ENCODE data around the gene PNPLA2.

The PNPLA2 gene

DNA sequence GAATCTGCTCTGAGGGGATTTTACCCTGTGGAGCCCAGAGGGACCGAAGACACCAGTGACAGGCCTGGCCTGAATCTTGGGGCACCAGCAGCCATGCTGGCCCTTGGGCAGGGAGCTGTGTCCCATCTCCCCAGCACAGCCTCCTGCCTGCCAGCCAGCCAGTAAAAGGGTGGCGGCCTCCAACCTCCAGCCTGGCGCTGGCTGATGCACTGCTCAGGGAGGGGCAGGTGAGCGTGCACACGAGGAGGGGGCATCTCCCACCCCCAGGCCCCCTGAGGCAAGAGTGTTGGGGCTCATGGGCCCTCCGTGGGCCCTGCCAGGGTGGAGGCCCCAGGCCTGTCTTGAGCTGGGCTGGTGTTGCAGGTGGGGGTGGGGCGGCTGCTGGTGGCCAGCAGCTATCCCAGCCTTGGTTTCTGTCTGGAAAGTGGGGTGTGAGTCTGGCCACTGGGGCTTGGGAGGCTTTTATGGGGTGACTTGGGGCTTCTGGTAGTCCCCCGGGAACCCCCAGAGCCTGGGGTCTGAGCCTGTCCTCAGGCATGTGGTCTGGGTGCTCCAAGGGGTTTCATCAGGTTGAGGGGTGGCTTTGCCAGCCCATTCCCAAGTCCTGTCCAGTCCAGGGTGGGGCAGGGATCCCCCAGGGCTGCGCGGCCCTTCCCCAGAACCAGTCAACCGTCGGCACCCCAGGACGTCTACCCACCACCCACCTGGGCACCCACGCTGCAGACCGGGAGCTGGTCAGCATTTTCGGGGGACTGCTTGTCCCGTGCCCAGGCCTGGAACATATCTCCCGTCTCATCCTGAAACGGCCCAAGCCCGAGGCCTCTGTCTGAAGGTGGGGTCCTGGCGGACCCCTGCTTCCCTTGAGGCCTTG is 41.8 kb downstream of the PNPLA2 start:
- DNase-seq (ENCODE audit: low read depth) = no peak

DNA sequence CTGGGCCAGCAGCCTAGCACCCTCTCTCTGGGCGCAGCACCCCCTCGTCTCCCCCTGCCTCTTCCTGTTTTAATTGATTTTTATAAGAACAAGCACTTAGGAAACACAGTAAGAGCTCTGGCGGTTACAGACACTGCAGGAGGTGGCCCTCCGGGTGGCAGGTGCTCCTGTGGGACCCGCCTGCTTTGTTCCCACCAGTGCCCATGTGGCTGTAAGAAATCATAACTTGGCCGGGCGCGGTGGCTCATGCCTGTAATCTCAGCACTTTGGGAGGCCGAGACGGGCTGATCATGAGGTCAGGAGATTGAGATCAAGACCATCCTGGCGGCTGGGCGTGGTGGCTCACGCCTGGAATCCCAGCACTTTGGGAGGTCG is 42.4 kb downstream of the PNPLA2 start:
- DNase-seq (ENCODE audit: low read depth) = no peak

DNA sequence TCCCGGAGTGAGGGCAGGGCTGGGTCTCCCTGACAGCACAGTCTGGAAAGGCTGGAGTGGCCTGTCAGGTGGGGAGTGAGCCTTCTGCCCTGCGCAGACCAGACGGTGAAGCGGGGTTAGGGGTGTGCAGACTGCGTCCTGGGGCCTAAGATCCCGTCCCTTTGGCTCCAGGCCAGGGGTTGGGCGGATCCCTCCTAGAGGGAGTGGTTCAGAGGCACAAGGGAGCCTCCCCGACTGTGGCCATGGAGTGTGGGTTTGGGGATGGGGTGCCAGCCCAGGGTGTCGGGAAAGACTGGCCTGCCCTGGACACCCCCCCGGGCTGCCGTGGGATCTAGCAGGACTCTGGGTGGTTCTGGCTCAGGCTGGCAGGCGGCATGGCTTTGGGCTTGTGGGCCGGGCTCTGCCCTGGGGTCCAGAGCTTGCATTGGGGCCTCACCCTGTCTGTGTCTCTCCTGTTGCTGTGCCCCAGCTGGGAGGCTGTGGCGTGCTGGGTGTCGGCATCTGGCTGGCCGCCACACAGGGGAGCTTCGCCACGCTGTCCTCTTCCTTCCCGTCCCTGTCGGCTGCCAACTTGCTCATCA is 43.5 kb downstream of the PNPLA2 start:
- DNase-seq (ENCODE audit: low read depth) = no peak

DNA sequence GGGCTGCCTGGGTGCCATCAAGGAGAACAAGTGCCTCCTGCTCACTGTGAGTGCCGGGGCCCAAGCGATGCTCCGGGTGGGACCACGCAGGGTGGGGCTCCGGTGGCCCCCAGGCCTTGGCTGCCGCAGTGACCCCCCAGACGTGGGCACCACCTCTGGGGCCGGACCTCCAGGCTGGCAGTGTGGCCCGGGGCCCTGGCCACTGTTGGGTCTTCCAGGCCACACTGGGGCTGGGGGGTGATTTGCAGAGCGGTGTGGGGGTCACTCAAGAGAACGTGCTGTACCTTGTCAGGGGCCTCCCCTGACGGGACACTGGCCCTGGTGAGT is 43.9 kb downstream of the PNPLA2 start:
- DNase-seq (ENCODE audit: low read depth) = no peak

DNA sequence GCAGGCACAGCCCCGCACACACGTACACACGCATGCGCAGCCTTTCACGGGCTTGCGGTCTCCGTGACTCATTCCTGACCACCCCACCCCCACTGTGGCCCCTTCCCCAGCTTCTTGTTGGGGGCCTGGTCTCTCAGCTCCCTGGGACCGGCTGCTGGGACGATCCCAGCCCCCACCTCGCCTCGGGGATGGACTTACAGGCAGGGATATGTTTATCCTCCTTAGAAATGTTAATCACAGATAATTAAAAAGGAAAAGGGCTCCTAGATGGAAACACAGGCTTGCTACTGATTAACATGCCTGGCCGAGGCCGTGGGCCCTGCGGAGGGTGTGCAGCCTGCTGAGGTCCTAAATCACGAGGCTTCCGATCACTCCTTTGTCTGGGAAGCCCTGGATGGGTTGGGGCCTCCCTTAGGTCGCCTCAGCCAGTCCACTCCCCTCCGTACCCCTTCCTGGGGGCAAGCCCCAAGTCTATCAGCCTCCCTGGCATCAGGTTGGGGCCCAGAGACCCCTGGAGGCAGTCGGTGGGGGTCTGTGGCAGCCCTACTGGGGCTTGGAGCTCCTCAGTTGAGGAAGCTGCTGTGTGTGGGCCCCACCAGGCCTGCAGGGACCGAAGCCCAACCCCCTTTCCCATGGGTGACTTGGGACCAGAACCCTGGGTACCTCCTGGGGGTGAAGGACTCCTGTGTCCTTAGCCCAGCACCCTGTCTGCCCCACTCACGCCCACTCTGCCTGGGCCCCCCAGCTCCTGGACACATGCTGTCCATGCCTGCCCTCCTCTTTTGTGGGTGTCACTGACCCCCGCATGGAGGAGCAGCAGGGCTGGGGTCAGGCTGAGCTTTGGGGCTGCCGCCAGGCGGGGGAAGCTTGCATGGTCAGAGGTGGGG is 44.6 kb downstream of the PNPLA2 start:
- DNase-seq (ENCODE audit: low read depth) = no peak

DNA sequence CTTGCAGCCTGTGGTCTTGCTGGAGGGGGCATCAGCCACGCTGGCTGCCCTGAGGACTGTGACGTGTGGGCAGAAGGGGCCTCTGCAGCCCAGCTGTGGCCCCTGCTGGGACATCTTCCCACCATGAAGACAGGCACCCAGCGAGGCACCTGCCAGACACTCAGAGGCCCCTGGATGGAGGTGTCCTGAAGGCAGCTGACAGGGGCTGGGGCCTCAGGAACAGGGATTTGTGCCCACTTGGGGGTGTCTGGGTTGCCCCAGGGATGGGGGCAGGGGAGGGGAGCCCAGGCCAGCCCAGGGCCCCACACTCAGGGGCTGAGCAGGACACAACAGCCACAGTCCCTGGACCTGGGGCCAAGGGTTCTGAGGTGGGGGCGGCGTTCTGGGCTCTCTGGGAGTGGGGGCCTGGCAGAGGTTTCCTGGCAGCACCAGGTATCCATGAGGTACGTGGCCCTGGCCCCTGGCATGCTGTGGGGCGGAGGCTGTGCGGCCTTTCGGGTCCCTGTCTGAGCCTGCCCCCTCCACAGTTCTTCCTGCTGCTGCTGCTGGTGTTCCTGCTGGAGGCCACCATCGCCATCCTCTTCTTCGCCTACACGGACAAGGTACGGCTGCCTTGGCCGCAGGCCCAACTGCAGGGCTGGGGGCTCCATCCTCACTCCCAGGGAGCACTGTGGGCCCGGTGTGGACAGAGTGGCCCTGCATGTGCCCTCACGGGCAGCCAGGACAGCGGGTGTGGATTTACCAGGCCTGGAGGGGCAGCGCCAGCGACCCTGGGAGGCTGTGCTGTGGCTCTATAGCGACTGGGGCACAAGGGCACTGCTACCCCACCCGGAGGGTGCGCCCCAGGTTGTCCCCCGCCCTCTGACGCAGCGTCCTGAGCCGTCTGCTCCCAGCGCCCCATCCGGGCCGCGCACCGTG is 45.5 kb downstream of the PNPLA2 start:
- DNase-seq (ENCODE audit: low read depth) = no peak

DNA sequence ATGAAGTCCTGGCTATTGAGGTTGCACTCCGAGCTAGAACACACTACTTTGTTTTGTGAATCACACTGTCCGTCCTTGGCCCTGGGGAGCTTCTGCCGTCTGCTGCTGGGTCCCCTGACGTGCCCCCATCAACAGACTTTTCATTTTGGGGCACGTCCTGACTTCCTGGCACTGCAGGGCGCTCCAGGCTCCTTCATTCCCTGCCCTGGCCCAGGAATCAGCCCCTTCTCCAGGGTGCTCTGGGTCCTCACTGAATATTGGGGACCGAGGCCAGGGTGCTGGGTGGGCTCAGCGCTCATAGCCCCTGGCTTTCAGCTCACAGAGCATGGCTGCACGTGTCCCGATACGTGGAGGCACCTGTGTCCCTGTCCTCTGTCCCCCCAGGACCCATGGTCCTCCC is 46.2 kb downstream of the PNPLA2 start:
- DNase-seq (ENCODE audit: low read depth) = no peak

DNA sequence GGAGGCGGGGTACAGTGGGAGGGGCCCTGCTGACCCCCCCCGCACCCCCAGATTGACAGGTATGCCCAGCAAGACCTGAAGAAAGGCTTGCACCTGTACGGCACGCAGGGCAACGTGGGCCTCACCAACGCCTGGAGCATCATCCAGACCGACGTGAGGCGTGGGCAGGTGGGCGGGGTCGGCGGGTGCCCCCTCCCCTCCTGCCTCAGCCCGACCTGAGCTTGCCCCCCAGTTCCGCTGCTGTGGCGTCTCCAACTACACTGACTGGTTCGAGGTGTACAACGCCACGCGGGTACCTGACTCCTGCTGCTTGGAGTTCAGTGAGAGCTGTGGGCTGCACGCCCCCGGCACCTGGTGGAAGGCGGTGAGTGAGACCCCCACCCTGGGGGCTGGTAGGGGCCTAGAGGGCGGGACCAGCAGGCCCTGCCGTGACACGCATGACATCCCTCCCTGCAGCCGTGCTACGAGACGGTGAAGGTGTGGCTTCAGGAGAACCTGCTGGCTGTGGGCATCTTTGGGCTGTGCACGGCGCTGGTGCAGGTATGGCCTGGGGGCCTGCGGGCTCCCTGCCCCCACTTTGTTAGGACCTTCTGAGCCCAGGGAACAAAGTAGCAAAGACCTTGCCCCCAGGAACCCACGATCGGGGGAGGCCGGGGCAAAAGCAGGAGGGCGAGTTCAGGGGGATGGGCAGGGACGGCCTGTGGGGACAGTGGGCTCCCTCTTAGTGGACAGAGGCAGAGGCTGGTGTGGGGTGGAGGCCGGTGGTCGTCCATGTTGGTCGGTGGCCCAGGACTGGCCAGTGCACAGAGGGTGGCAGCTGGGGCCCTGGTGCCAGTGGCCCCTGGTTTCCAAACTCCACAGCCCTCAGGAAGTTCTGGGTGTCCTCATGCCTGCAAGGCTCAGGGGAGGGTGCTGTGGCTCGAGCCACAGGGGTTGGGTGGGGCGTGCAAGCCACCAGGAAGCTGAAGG is 47.0 kb downstream of the PNPLA2 start:
- DNase-seq (ENCODE audit: low read depth) = no peak

DNA sequence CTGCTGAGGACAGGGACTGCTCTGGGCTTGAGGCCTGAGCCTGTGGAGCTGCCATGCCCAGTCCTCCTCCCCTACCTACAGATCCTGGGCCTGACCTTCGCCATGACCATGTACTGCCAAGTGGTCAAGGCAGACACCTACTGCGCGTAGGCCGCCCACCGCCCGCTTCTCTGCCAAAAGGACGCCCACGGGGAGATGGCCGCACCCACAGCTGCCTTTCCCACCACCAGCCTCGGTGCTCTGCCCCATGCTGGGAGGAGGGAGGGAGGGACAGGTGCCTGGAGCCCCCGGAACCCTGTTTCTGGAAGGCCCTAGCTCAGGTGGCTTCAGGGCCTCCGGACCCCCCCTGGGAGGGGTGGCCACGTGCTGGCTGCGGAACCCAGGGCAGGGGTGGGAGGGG is 47.8 kb downstream of the PNPLA2 start:
- no peak for DNase-seq (ENCODE audit: low read depth)

DNA sequence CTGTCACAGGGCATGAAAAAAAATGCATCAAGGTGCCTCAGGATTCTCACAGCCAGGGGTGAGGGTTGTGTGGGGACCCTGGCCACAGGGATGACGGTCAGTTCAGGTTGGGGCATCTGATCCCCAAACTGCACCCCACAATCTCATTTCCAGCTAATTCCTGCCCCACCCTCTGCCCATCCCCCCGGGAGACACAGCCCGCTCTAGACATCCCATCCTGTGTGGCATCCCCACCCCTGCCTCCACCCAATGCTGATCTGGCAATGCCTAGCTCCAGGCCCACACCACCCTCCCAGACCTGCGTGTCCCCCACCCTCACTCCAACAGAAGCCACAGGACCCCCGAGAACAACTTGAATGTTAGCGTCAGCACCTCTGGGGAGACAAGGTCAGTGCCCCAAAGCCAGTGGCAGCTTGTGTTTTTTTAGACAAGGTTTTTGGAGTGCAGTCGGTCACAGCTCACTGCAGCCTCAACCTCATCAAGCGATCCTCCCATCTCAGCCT is 49.2 kb downstream of the PNPLA2 start:
- no peak for DNase-seq (ENCODE audit: low read depth)

DNA sequence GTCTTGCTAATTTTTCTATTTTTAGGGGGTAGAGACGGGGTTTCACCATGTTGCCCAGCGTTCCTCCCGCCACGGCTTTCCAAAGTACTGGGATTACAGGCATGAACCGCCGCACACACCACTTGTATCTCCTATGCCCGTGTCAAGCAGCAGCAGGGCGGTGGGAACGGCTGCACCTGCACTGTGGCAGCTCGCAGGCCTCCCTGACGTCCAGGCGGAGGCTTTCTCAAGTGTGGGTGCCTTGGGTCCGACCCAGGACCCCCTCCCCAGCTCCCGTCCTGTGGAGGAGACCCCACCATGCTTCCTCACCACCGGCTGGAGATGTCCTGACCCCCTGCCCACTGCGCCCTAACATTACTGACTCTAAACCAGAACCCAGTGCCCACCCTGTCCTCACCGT is 49.7 kb downstream of the PNPLA2 start:
- no peak for DNase-seq (ENCODE audit: low read depth)

DNA sequence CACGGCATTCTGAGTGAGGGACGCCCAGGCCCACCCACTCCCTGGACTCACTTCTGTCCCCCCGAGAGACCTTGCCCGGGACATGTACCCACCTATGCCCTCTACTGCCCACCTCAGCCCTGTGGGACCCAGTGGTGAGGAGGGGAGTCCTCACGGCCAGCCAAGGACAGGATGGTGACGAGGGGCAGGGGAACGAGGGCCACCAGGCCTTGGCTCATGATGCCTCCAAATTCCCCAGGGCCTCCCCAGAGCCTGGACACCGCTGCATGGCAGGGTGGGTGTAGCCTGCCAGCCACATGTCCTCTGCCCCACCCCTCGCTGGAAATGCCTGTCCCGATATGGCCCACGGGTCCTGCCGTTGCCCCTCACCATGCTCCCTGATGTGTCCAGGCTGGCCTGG is 50.1 kb downstream of the PNPLA2 start:
- DNase-seq (ENCODE audit: low read depth) = no peak

DNA sequence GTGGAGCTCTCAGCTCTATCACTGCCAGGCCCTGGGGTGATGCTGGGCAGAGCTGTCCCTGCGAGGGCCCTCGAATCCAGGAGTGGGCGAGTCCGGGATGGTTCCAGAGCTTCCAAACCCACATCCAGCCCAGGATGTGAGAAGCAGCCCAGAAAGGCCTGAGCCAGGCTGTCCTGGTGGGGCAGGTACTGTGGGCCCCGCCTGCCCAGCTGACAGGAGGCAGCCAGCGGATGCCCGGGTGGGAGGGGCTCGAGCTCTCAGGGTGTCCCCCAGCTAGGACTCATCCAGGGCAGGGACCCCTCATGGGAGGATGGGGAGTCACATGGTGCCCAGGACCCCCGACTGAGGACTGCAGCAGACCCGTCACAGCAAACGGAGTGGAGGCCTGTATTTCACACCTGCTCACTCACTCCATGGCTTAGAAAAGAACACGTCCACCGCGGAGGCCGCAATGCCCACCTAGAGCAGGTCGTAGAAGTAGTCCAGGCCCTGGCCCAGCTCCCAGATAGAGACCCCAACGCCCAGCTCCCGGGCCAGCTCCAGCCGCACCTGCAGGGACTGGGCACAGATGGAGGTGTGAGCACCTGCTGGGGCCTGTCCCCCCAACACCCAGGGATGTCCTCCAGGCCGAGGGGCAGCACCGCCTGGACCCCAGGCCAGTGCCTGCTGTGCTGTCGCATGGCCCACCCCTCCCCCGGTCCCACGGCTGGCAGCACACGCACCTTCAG is 50.8 kb downstream of the PNPLA2 start:
- no peak for DNase-seq (ENCODE audit: low read depth)

DNA sequence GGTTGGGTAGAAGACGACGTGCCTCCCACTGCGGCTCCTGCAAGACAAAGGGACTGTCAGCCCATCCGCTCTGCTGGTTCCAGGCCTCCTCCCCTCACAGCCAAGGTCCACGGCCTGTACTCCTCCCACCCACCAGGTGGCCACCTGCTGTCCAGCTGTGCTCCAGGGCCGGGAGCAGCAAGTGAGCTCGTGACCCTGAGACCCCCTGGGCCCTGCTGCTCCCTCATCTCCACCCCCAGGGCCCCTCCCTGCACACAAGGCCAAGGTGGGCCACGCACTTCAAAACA is 51.4 kb downstream of the PNPLA2 start:
- peak; percentile 12 for DNase-seq (ENCODE audit: low read depth)

DNA sequence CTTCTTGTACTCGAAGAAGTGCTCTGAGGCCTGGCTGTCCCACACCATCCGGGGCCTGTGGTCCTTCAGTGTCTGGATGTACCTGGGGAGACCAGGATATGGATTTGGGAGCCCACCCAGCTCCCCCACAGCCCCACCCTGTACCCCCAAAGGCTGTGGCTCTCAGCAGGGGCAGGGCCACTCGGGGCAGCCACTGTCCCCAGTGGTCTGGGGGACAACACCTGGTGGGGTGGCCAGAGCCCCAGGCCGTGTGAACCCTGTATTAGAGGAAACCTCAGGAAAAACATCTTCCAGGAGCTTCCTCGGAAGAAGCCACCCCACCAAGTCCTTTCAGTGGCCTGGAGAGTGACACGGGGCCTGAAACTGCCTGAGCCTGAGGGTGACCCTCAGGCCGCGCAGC is 51.7 kb downstream of the PNPLA2 start:
- no peak for DNase-seq (ENCODE audit: low read depth)

DNA sequence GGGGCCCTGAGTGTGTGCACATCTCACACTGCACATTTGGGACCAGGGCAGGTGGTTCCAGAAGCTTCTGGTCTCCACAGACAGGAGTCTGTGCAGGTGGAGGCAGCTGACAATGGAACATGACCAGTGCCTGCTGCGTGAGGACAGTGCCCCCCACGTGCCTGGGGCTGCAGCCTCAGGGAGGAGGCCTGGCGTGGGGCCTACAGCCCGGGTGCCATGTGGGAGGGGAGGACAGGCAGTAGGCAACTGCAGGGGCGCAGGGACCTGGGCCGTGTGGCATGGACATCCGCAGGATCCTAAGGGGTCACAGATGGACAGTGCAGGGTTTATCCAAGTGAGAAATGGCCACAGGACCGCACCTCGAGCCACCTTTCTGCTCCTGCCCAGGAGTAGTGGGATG is 52.8 kb downstream of the PNPLA2 start:
- DNase-seq (ENCODE audit: low read depth) = no peak

DNA sequence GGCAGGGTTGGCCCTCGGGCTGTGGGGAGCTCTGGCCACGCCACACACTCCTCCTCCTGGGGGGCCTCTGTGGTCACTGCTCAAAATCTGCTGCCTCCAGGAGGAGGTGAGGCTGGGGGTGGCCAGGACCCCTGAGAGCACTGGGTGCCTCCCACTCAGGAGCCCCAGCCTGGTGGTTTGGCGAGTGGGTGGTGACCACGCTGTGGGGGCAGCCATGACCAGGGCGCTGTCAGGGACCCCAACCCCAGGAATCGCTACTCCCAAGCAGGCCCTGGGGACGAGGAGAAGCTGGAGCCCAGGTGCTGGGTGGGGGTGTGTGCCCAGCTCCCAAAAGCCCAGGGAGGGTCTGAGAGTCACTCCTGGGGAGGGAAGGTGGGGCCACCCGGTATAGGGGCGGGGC is 54.1 kb downstream of the PNPLA2 start:
- DNase-seq (ENCODE audit: low read depth) = no peak

DNA sequence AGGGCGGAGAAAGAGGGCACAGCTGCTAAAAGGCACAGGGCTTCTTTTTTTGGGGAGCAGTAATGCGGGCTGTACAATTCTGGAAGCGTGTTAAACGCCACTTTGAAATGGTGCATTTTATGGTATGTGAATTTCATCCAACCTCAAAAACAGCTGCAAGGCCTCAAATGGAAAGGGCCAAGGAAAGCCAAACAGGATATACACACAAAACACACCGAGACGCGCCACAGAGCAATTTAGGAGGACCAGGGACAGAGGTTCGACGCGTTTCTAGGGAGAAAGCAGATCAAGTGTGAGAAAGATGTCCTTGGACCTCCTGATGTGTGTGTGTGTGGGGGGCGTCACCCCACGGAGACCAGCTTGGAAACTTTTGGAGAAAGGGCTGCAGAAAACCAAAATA is 55.0 kb downstream of the PNPLA2 start:
- no peak for DNase-seq (ENCODE audit: low read depth)
